Measurements from ENCODE around the gene AHCYL1. TPM values are rescaled to one million over a fixed set of nuclear protein-coding genes. Genes with fewer than 3 reads are reported as not detected.

AHCYL1 gene
- total RNA-seq, 1 donor from 2014 or later, result 21.2 TPM

DNA sequence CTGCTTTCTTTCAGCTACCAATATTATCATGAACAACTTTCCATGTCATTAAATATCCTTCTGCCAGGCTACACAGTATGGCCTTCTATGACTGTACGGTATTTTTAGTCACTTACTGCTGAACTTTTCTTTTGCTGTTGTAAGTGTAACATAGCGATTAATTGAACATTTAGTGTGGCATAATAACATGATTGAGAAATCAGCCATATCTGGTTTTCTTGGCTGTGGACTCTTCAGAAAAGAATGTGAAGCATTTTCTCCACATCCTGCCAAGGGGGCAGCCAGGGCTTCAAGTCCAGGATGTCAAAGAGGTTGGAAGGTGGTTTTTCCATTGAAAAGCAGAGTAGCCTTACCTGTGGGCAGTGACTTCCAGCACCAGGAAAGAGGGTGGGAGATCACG lies 8.8 kb upstream of the AHCYL1 start:
- FAIRE-seq (no peak), DNase-seq (ENCODE audit: low spot score in 2 of 2) (no peak)

- DNase-seq (ENCODE audit: low spot score in 2 of 2), result no peak
- FAIRE-seq, result no peak
Observed at GRCh38 chr1:109976762-109977161, 7.8 kb upstream of the AHCYL1 start.

GRCh38 chr1:109977225-109977624 lies 7.3 kb upstream of the AHCYL1 start:
- FAIRE-seq (no peak), DNase-seq (ENCODE audit: low spot score in 2 of 2) (no peak)

GRCh38 chr1:109977657-109978378 lies 6.7 kb upstream of the AHCYL1 start:
- FAIRE-seq, result no peak
- no peak for DNase-seq (ENCODE audit: low spot score in 2 of 2)

DNA sequence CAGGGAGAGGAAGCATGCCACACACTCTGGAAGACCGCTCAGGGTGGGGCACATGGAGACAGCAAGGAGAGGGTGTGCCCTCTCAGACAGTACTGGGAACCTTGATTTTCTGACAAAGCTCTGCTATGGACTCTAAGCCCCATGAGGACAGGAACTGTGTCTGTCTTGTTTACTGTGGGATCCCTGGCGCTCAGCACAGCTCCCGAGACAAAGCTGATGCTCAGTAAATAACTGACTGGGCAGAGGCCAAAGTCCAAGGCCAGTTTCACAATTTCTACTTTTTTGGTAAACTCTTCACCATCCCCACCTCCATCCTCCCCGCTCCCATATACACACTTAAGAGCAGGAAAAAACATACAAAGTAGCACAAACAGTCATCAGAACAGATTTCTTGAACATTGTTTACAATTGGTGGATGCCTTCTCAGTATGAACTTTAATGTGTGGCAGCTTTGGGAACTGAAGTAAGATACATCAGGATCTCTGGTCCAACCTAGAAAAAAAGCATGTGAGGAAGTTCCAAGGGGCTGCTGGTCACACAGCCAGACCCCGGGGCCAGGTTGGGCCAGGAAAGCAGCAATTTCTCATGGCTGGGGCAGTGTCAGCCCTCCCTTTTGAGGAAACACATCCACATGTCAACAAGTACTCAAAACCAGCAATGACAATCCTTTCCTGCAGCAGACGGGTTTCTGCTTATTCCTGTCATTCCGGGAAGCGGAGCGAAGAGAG lies 5.6 kb upstream of the AHCYL1 start:
- FAIRE-seq (no peak), DNase-seq (ENCODE audit: low spot score in 2 of 2) (no peak)

DNA sequence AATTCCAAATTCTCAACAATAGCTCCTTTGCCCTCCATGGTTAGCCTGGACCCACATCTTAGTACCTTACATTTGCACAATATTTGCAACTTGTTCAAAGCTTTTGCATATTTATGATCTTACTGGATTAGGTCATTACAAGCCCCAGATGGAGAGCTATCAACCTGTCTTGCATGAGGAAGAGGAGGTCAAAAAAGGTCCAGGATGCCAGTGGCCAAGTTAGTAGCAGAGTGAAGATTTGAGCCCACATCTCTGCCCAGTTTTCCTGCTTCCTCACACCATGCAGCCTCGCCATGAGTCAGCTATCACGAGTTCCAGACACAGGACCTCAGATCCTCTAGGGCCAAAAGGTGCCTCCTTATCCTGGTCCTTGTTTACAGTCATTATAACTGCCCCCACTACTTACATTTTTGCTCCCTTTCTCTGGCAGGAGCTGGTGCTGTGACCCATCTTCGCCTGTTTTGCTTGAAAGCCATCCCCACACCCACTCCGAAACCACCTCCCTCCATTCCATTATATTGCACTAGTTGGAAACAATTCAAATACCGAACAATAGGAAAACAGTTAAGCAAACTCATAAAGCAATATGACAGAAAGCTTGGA lies 5.0 kb upstream of the AHCYL1 start:
- DNase-seq (ENCODE audit: low spot score in 2 of 2) (no peak), FAIRE-seq (no peak)

GRCh38 chr1:109980324-109981003 lies 4.1 kb upstream of the AHCYL1 start:
- FAIRE-seq (no peak), DNase-seq (ENCODE audit: low spot score in 2 of 2) (no peak)

- FAIRE-seq (no peak), DNase-seq (ENCODE audit: low spot score in 2 of 2) (no peak)
Observed at GRCh38 chr1:109981004-109981335, 3.6 kb upstream of the AHCYL1 start.

GRCh38 chr1:109983380-109984189 lies 980 bp upstream of the AHCYL1 start:
- FAIRE-seq, result no peak
- DNase-seq (ENCODE audit: low spot score in 2 of 2), result no peak

DNA sequence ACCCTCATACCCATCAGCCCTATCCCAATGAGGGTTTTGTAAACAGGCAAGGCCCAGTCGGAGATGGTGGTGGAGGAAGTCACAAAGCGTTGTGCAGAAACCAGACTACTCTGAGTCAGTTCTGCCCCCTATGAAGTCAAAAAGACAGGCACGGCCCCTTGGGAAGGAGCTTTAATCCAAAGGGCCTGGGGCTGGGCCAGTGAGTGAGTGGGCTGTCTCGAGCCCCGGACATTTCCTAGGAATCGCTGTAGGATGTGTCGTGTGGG lies 442 bp upstream of the AHCYL1 start:
- no peak for FAIRE-seq
- DNase-seq (ENCODE audit: low spot score in 2 of 2), result no peak

DNA sequence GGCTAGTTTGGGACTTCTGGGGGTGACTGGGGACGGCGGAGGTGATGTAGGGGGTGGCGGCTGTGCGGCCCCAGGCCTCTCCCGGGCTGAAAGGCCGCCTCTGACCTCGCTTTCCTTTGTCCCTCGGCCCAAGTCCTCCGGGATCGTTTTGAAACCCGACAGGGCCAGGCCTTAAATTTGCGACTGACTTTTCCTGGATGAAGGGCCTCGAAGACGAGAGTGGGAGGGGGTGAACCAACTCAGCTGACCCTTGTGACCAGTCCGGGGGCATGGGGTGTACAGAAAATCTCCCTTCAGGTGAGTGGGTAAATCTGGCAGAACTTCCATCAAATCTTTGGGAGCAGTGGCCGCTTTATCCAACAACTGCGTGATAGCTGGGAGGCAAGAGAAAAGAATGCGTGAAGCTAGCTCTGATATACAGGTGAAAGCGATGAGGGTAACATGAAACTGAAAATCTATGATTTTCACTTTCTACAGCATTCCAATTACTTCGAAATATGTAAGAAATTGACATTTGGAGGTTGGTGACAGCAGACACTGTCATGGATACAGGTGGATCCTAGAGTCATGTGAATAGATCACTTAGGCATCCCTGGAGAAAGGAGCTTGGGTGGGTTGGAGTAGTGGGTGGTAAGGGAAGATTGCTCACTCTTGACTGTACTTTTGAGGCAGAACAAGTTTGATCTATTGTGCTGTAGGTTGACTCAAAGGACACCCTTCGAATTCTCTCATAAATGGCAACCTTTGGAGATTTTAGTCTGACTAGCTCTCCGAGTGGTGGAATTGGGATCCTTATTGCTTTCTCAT lies 885 bp downstream of the AHCYL1 start:
- no peak for DNase-seq (ENCODE audit: low spot score in 2 of 2)
- no peak for FAIRE-seq

DNA sequence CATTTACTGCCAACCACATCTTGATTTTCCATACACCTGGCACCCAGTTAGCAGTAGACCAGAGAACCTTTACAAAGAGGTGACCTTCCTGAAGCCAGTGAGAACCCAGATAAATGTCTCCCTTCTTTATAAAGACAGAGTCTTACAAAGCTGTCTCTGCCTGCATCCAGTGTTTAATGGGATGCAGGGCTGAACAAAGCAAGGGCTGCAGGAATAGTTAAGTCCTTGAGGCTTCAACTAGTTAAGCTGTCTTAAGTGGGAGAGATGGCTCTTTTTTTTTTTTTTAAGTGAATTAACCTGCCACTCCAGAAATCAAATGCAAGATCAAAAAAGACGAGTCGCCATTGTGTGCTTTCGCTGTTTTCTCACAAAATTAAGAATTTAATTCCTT lies 1.5 kb downstream of the AHCYL1 start:
- no peak for FAIRE-seq
- DNase-seq (ENCODE audit: low spot score in 2 of 2), result no peak

GRCh38 chr1:109988349-109988914 lies 3.9 kb downstream of the AHCYL1 start:
- no peak for FAIRE-seq
- no peak for DNase-seq (ENCODE audit: low spot score in 2 of 2)

- FAIRE-seq (no peak), DNase-seq (ENCODE audit: low spot score in 2 of 2) (no peak)
Observed at GRCh38 chr1:109989506-109990301, 5.1 kb downstream of the AHCYL1 start.

- DNase-seq (ENCODE audit: low spot score in 2 of 2) (no peak), FAIRE-seq (no peak)
Observed at GRCh38 chr1:109990302-109990653, 5.7 kb downstream of the AHCYL1 start.

- FAIRE-seq (no peak), DNase-seq (ENCODE audit: low spot score in 2 of 2) (no peak)
Observed at GRCh38 chr1:109991400-109991925, 6.9 kb downstream of the AHCYL1 start.

DNA sequence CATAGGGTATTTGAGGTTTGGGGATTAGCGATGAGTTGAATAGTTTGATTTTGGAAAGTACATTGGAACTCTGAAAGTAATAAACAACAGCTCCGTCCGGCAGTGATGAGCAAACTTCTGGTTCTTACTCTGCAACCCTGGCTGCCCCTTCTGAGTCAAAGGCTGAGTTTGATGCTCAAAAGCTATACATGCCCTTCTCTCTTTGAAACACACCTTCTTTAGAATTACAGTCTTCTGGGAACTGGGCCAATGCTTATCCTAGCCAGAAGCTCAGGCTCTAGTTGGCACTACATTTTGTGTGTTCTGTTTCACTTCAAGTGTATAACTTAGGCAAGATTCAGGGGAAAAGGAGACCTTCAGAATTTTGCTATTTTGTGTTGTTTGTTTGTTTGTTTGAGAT lies 9.3 kb downstream of the AHCYL1 start:
- FAIRE-seq, result no peak
- DNase-seq (ENCODE audit: low spot score in 2 of 2), result no peak

- FAIRE-seq (no peak), DNase-seq (ENCODE audit: low spot score in 2 of 2) (no peak)
Observed at GRCh38 chr1:109994654-109995053, 10.1 kb downstream of the AHCYL1 start.

GRCh38 chr1:109995536-109995935 lies 11.0 kb downstream of the AHCYL1 start:
- DNase-seq (ENCODE audit: low spot score in 2 of 2) (no peak), FAIRE-seq (no peak)

Data from frontal cortex (tissue), 4 donors.